Fibroblast of lung (primary cell): ENCODE results near the gene PARP14.

Experiments
- EZH2 ChIP-seq: IDR thresholded peaks from 2 replicates; pipeline ENCODE4 v1.5.1; 2012; ENCODE audit warnings: low read length, control low read depth, mild to moderate bottlenecking; ENCODE audit errors: missing control alignments
- TF ChIP-seq, protein P1 (sequence below), 2 donors: IDR thresholded peaks in 1 of 2; conservative IDR thresholded peaks in 1 of 2; 1 replicate in 1 of 2; 2 replicates in 1 of 2; pipeline ENCODE4 v1.5.1; 2011 to 2012; ENCODE audit warnings: low read length in 2 of 2, control low read depth in 1 of 2, inconsistent platforms in 1 of 2, low read depth in 1 of 2, mild to moderate bottlenecking in 1 of 2

DNA sequence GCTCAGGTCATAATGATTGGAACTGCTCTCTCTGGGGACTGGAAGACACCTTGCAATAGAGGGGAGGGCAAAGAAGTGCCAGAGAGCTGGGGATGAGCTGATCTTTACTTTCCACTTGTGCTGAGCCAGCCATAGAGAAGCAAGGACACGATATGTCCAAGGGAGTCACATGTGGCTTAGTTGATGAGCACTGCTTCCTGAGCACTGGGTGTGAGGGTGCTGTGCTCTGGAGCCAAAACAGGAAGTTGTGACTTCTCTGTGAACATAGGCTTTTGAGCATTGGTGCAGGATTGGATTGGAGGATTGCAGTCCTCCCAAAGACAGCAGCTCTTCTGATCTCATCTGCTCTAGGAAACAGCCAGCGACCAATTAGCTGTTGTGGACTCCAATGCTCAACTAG is 6.7 kb downstream of the PARP14 start:
- TF ChIP-seq, protein P1, sequence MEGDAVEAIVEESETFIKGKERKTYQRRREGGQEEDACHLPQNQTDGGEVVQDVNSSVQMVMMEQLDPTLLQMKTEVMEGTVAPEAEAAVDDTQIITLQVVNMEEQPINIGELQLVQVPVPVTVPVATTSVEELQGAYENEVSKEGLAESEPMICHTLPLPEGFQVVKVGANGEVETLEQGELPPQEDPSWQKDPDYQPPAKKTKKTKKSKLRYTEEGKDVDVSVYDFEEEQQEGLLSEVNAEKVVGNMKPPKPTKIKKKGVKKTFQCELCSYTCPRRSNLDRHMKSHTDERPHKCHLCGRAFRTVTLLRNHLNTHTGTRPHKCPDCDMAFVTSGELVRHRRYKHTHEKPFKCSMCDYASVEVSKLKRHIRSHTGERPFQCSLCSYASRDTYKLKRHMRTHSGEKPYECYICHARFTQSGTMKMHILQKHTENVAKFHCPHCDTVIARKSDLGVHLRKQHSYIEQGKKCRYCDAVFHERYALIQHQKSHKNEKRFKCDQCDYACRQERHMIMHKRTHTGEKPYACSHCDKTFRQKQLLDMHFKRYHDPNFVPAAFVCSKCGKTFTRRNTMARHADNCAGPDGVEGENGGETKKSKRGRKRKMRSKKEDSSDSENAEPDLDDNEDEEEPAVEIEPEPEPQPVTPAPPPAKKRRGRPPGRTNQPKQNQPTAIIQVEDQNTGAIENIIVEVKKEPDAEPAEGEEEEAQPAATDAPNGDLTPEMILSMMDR (conservative IDR thresholded peaks at IDR 0.05 in 1 of 2, IDR thresholded peaks at IDR 0.05 in 1 of 2; ENCODE audit: low read depth in 1 of 2, low read length in 2 of 2) = no peak
- TF ChIP-seq EZH2 = no peak
